Duodenal mucosa (tissue), 2 donors: ENCODE results near the gene BEST2.

Source experiments
- H3K27ac ChIP-seq: one replicate; pipeline ENCODE4 v1.7.0; 2013; ENCODE audit warnings: low read depth, low read length
- H3K27me3 ChIP-seq, 2 donors: one replicate each; pipeline ENCODE4 v1.7.0; 2013; ENCODE audit warnings: low read length in 2 of 2, control low read depth in 1 of 2; ENCODE audit not compliant: insufficient read depth in 2 of 2, control insufficient read depth in 1 of 2
- H3K36me3 ChIP-seq, 2 donors: one replicate each; pipeline ENCODE4 v1.7.0; 2013; ENCODE audit warnings: low read length in 2 of 2, control low read depth in 1 of 2; ENCODE audit not compliant: insufficient read depth in 2 of 2, control insufficient read depth in 1 of 2
- H3K4me1 ChIP-seq, 2 donors: one replicate each; pipeline ENCODE4 v1.7.0; 2013; ENCODE audit warnings: low read length in 2 of 2, control low read depth in 1 of 2; ENCODE audit not compliant: insufficient read depth in 2 of 2, control insufficient read depth in 1 of 2
- H3K4me3 ChIP-seq, 2 donors: one replicate each; pipeline ENCODE4 v1.7.0; 2013; ENCODE audit warnings: low read length in 2 of 2, low read depth in 1 of 2
- H3K9ac ChIP-seq, 2 donors: one replicate each; pipeline ENCODE4 v1.7.0; 2013; ENCODE audit warnings: low read length in 2 of 2, low read depth in 1 of 2
- H3K9me3 ChIP-seq, 2 donors: one replicate each; pipeline ENCODE4 v1.7.0; 2013; ENCODE audit warnings: low read length in 2 of 2, control low read depth in 1 of 2; ENCODE audit not compliant: control insufficient read depth in 1 of 2

The BEST2 gene

GRCh38 chr19:12727745-12728433 lies 23.7 kb upstream of the BEST2 start:
- no peak overlapping the region for H3K4me3 ChIP-seq
- H3K9ac ChIP-seq = no peak overlapping the region
- H3K4me1 ChIP-seq = peaks cover 10 to 22% of the 10 kb centered on the region in 2 donors
- no peaks in the 10 kb centered on the region for H3K27me3 ChIP-seq
- no peak overlapping the region for H3K27ac ChIP-seq
- H3K9me3 ChIP-seq = no peaks in the 10 kb centered on the region
- peaks cover 21 to 42% of the 10 kb centered on the region in 2 donors for H3K36me3 ChIP-seq

GRCh38 chr19:12730064-12730463 lies 21.5 kb upstream of the BEST2 start:
- Histone ChIP-seq H3K9me3 (no peaks in the 10 kb centered on the region), H3K4me3 (no peak overlapping the region), H3K9ac (no peak overlapping the region), H3K4me1 (peaks cover 12 to 18% of the 10 kb centered on the region in 2 donors), H3K27me3 (no peaks in the 10 kb centered on the region), H3K27ac (no peak overlapping the region), H3K36me3 (peaks cover 21 to 42% of the 10 kb centered on the region in 2 donors)

- H3K36me3 ChIP-seq = peaks cover 21 to 42% of the 10 kb centered on the region in 2 donors
- H3K9ac ChIP-seq = no peak overlapping the region
- no peak overlapping the region for H3K4me3 ChIP-seq
- no peaks in the 10 kb centered on the region for H3K9me3 ChIP-seq
- H3K27me3 ChIP-seq = no peaks in the 10 kb centered on the region
- H3K27ac ChIP-seq = no peak overlapping the region
- H3K4me1 ChIP-seq = peaks cover 12 to 18% of the 10 kb centered on the region in 2 donors
Measured at GRCh38 chr19:12731337-12731736, 20.3 kb upstream of the BEST2 start.

- Histone ChIP-seq H3K27ac (peak overlapping the region; percentile 88), H3K4me1 (peaks cover 20 to 33% of the 10 kb centered on the region in 2 donors), H3K36me3 (peaks cover 21 to 33% of the 10 kb centered on the region in 2 donors), H3K27me3 (no peaks in the 10 kb centered on the region), H3K9ac (peak overlapping the region; percentile 82 to 87), H3K4me3 (peak overlapping the region; percentile 96), H3K9me3 (no peaks in the 10 kb centered on the region)
Measured at GRCh38 chr19:12733369-12734214, 18.0 kb upstream of the BEST2 start.

- H3K4me1 ChIP-seq = peaks cover 19 to 31% of the 10 kb centered on the region in 2 donors
- peaks cover 0 to 13% of the 10 kb centered on the region in 2 donors for H3K36me3 ChIP-seq
- peak within 1 kb of the TSS; percentile 98 to 99 for H3K4me3 ChIP-seq
- no peaks in the 10 kb centered on the region for H3K27me3 ChIP-seq
- H3K9ac ChIP-seq = peak within 1 kb of the TSS; percentile 71 to 82
- H3K9me3 ChIP-seq = no peaks in the 10 kb centered on the region
- H3K27ac ChIP-seq = peak within 1 kb of the TSS; percentile 61
Measured at GRCh38 chr19:12736995-12737834, 14.4 kb upstream of the BEST2 start, which contains the start of gene GET3. Gene GET3, plus strand, starts transcription at chr19:12737497. Its CDS starts 9 bp downstream, at chr19:12737506.

- Histone ChIP-seq H3K36me3 (peaks cover 0 to 10% of the 10 kb centered on the region in 2 donors), H3K4me1 (peaks cover 18 to 25% of the 10 kb centered on the region in 2 donors), H3K4me3 (peak overlapping the region; percentile 98 to 99), H3K9me3 (no peaks in the 10 kb centered on the region), H3K27ac (no peak overlapping the region), H3K9ac (peak overlapping the region; percentile 71 to 82), H3K27me3 (no peaks in the 10 kb centered on the region)
Measured at GRCh38 chr19:12737835-12738351, 13.7 kb upstream of the BEST2 start.

GRCh38 chr19:12745166-12745897 lies 6.3 kb upstream of the BEST2 start:
- Histone ChIP-seq H3K27ac (no peak overlapping the region), H3K27me3 (peaks cover 0 to 7% of the 10 kb centered on the region in 2 donors), H3K4me3 (no peak overlapping the region), H3K36me3 (peaks cover 18 to 35% of the 10 kb centered on the region in 2 donors), H3K9me3 (peaks cover 4 to 8% of the 10 kb centered on the region in 2 donors), H3K9ac (no peak overlapping the region), H3K4me1 (no peaks in the 10 kb centered on the region)

GRCh38 chr19:12748489-12748888 lies 3.1 kb upstream of the BEST2 start:
- Histone ChIP-seq H3K9ac (no peak overlapping the region), H3K36me3 (peaks cover 18 to 31% of the 10 kb centered on the region in 2 donors), H3K9me3 (peaks cover 4 to 8% of the 10 kb centered on the region in 2 donors), H3K4me3 (no peak overlapping the region), H3K27ac (no peak overlapping the region), H3K4me1 (no peaks in the 10 kb centered on the region), H3K27me3 (peaks cover 6 to 23% of the 10 kb centered on the region in 2 donors)

- Histone ChIP-seq H3K9ac (no peak overlapping the region), H3K36me3 (peaks cover 18 to 28% of the 10 kb centered on the region in 2 donors), H3K27ac (no peak overlapping the region), H3K4me1 (no peaks in the 10 kb centered on the region), H3K27me3 (peaks cover 6 to 23% of the 10 kb centered on the region in 2 donors), H3K4me3 (no peak overlapping the region), H3K9me3 (peaks cover 4 to 8% of the 10 kb centered on the region in 2 donors)
Measured at GRCh38 chr19:12749938-12750521, 1.6 kb upstream of the BEST2 start.
